ENCODE results near the gene SEMA6B.
"Not testable (repeated sequence)": the region's sequence is repeated elsewhere in the genome, so short reads cannot be mapped to it uniquely, and the experiment has no call there.

DNA sequence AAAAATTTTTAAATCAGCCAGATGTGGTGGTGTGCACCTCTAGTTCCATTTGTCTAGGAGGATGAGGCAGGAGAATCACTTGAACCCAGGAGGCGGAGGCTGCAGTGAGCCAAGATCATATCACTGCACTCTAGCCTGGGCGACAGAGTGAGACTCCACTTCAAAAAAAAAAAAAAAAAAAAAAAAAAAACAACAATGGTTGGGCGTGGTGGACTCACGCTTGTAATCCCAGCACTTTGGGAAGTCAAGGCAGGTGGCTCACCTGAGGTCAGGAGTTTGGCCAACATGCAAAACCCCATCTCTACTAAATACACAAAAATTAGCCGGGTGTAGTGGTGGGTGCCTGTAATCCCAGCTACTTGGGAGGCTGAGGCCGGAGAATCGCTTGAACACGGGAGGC is 32.1 kb downstream of the SEMA6B start:
- TF ChIP-seq, protein P1, sequence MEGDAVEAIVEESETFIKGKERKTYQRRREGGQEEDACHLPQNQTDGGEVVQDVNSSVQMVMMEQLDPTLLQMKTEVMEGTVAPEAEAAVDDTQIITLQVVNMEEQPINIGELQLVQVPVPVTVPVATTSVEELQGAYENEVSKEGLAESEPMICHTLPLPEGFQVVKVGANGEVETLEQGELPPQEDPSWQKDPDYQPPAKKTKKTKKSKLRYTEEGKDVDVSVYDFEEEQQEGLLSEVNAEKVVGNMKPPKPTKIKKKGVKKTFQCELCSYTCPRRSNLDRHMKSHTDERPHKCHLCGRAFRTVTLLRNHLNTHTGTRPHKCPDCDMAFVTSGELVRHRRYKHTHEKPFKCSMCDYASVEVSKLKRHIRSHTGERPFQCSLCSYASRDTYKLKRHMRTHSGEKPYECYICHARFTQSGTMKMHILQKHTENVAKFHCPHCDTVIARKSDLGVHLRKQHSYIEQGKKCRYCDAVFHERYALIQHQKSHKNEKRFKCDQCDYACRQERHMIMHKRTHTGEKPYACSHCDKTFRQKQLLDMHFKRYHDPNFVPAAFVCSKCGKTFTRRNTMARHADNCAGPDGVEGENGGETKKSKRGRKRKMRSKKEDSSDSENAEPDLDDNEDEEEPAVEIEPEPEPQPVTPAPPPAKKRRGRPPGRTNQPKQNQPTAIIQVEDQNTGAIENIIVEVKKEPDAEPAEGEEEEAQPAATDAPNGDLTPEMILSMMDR (IDR thresholded peaks at IDR 0.05): not testable (repeated sequence)
- TF ChIP-seq SIN3A (IDR thresholded peaks at IDR 0.05; ENCODE audit: borderline replicate concordance, insufficient read depth, low read depth, low read length); POLR2AphosphoS5 (IDR thresholded peaks at IDR 0.05; ENCODE audit: low read depth, low read length): not testable (repeated sequence)

All from Panc1 (cell line).